Keratinocyte (primary cell): Measurements from ENCODE around the gene GNA15. TPM values are rescaled to one million over a fixed set of nuclear protein-coding genes. Genes with fewer than 3 reads are reported as not detected.
"Not testable (repeated sequence)": the region's sequence is repeated elsewhere in the genome, so short reads cannot be mapped to it uniquely, and the experiment has no call there.

Experiments used
- DNase-seq: peaks from one replicate; pipeline ENCODE4 v3.0.0-alpha.2; 2011; ENCODE audit warnings: low read depth, missing footprints, low spot score
- FAIRE-seq: peaks from 2 replicates; lab custom pipeline; 2011; peaks lifted over from hg19 to GRCh38; lab: Jason Lieb, UNC
- H2AFZ ChIP-seq: 2 replicates; pipeline ENCODE4 v1.6.0; 2012; ENCODE audit warnings: low read length, control low read depth, inconsistent platforms; ENCODE audit not compliant: control insufficient read depth
- H3K27ac ChIP-seq: 2 replicates; pipeline ENCODE4 v1.5.1; 2011; ENCODE audit warnings: low read length; ENCODE audit not compliant: control insufficient read depth, insufficient read depth
- H3K27me3 ChIP-seq: 3 replicates; pipeline ENCODE4 v1.6.0; 2011; ENCODE audit warnings: low read length; ENCODE audit not compliant: control insufficient read depth, insufficient read depth; ENCODE audit errors: extremely low read depth
- H3K36me3 ChIP-seq, 2 experiments: 2 replicates in 1 of 2; 3 replicates in 1 of 2; pipeline ENCODE4 v1.5.1; 2011; ENCODE audit warnings: low read length in 2 of 2, mild to moderate bottlenecking in 1 of 2; ENCODE audit not compliant: control insufficient read depth in 2 of 2, insufficient read depth in 2 of 2; ENCODE audit errors: extremely low read depth in 1 of 2
- H3K4me1 ChIP-seq: 3 replicates; pipeline ENCODE4 v1.5.1; 2011; ENCODE audit warnings: low read length; ENCODE audit not compliant: control insufficient read depth, insufficient read depth; ENCODE audit errors: extremely low read depth
- H3K4me2 ChIP-seq: 3 replicates; pipeline ENCODE4 v1.6.0; 2011; ENCODE audit warnings: low read depth, low read length; ENCODE audit not compliant: control insufficient read depth, insufficient read depth; ENCODE audit errors: extremely low read depth
- H3K4me3 ChIP-seq, 3 experiments: fragments of 200-600 bp in 1 of 3; sonication (generic) in 1 of 3; 2 replicates in 2 of 3; 3 replicates in 1 of 3; pipeline ENCODE4 v1.5.1; 2011 to 2016; ENCODE audit warnings: low read length in 3 of 3, mild to moderate bottlenecking in 3 of 3, control low read depth in 2 of 3, inconsistent platforms in 1 of 3, low read depth in 1 of 3, mixed read lengths in 1 of 3, mixed run types in 1 of 3, moderate library complexity in 1 of 3; ENCODE audit not compliant: control insufficient read depth in 2 of 3, insufficient read depth in 2 of 3; ENCODE audit errors: extremely low read depth in 1 of 3
- H3K79me2 ChIP-seq: 2 replicates; pipeline ENCODE4 v1.6.0; 2012; ENCODE audit warnings: low read length; ENCODE audit not compliant: control insufficient read depth, insufficient read depth
- H3K9ac ChIP-seq: 3 replicates; pipeline ENCODE4 v1.6.0; 2011; ENCODE audit warnings: low read length; ENCODE audit not compliant: control insufficient read depth, insufficient read depth; ENCODE audit errors: extremely low read depth
- H3K9me1 ChIP-seq: 3 replicates; pipeline ENCODE4 v1.6.0; 2011; ENCODE audit warnings: low read length; ENCODE audit not compliant: control insufficient read depth, insufficient read depth; ENCODE audit errors: extremely low read depth
- H3K9me3 ChIP-seq: 2 replicates; pipeline ENCODE4 v1.5.1; 2012; ENCODE audit warnings: low read depth, low read length; ENCODE audit not compliant: control insufficient read depth
- H4K20me1 ChIP-seq: 3 replicates; pipeline ENCODE4 v1.6.0; 2011; ENCODE audit warnings: low read length; ENCODE audit not compliant: control insufficient read depth, insufficient read depth; ENCODE audit errors: extremely low read depth
- CTCF ChIP-seq, 3 experiments: IDR thresholded peaks in 1 of 3; conservative IDR thresholded peaks in 1 of 3; optimal IDR thresholded peaks in 1 of 3; 2 replicates in 2 of 3; 3 replicates in 1 of 3; pipeline versions ENCODE3 to v1.5.1; 2011; ENCODE audit warnings: low read length in 3 of 3, mild to moderate bottlenecking in 3 of 3, moderate library complexity in 2 of 3, control low read depth in 1 of 3, inconsistent platforms in 1 of 3; ENCODE audit not compliant: insufficient read depth in 2 of 3; ENCODE audit errors: extremely low read depth in 1 of 3
- EZH2 ChIP-seq: IDR thresholded peaks from one replicate; pipeline ENCODE4 v1.6.1; 2012; ENCODE audit warnings: inconsistent platforms, mild to moderate bottlenecking, low read length, moderate library complexity
- dilution Hi-C: fragments of 300-500 bp; cut with MboI; formaldehyde crosslinking; loops from one replicate; pipeline ENCODE4 v1.7.0; 2020; ENCODE audit warnings: low sequenced_read_pairs; ENCODE audit not compliant: extremely low pct_ligation_motif_present
- polyA plus RNA-seq, 5 experiments: library from polyadenylated mRNA; depleted of rRNA in 3 of 5; stranded (reverse) in 3 of 5; stranded (forward) in 1 of 5; unstranded in 1 of 5; fragments of >200 nt; gene quantifications; 1 replicate in 1 of 5; 2 replicates in 3 of 5; 3 replicates in 1 of 5; pipeline versions ENCODE4 v1.2.1 to v1.2.3, GENCODE V29; 2011 to 2012; ENCODE audit warnings: missing spikeins in 2 of 5, low read depth in 1 of 5, low replicate concordance in 1 of 5

Gene GNA15
- polyA plus RNA-seq, 1 donor (not counting 4 experiments of a cell fraction or from before 2014, with no cell fraction given), result 60.0 TPM

GRCh38 chr19:3201911-3202310 lies 66.1 kb downstream of the GNA15 start:
- peaks cover 17 to 19% of the 10 kb centered on the region in 2 experiments for H3K36me3 ChIP-seq
- H3K4me2 ChIP-seq, result no peak overlapping the region
- H3K9me1 ChIP-seq, result no peaks in the 10 kb centered on the region
- H3K79me2 ChIP-seq, result no peaks in the 10 kb centered on the region
- H3K9me3 ChIP-seq, result no peaks in the 10 kb centered on the region
- FAIRE-seq (no peak), DNase-seq (no peak)
- dilution Hi-C loops, result no loop called here
- TF ChIP-seq CTCF (optimal IDR thresholded peaks at IDR 0.05 in 1 of 3, IDR thresholded peaks at IDR 0.05 in 1 of 3, conservative IDR thresholded peaks at IDR 0.05 in 1 of 3; ENCODE audit: extremely low read depth in 1 of 3, insufficient read depth in 2 of 3, low read length in 3 of 3) (no peak), EZH2 (no peak)
- no peaks in the 10 kb centered on the region for H3K4me1 ChIP-seq
- H3K27me3 ChIP-seq, result no peaks in the 10 kb centered on the region
- no peaks in the 10 kb centered on the region for H4K20me1 ChIP-seq
- H3K9ac ChIP-seq, result no peak overlapping the region
- H2AFZ ChIP-seq, result no peak overlapping the region
- H3K4me3 ChIP-seq, result no peak overlapping the region
- no peak overlapping the region for H3K27ac ChIP-seq

- no peak overlapping the region for H2AFZ ChIP-seq
- H3K9me3 ChIP-seq, result no peaks in the 10 kb centered on the region
- no peak overlapping the region for H3K4me3 ChIP-seq
- no peak overlapping the region for H3K27ac ChIP-seq
- no peak for FAIRE-seq
- DNase-seq, result no peak
- H4K20me1 ChIP-seq, result no peaks in the 10 kb centered on the region
- no peaks in the 10 kb centered on the region for H3K4me1 ChIP-seq
- H3K9ac ChIP-seq, result no peak overlapping the region
- dilution Hi-C loops, result no loop called here
- no peaks in the 10 kb centered on the region for H3K9me1 ChIP-seq
- H3K36me3 ChIP-seq, result peaks cover 21 to 22% of the 10 kb centered on the region in 2 experiments
- no peak overlapping the region for H3K4me2 ChIP-seq
- TF ChIP-seq EZH2 (no peak), CTCF (optimal IDR thresholded peaks at IDR 0.05 in 1 of 3, IDR thresholded peaks at IDR 0.05 in 1 of 3, conservative IDR thresholded peaks at IDR 0.05 in 1 of 3; ENCODE audit: extremely low read depth in 1 of 3, insufficient read depth in 2 of 3, low read length in 3 of 3) (no peak)
- no peaks in the 10 kb centered on the region for H3K79me2 ChIP-seq
- no peaks in the 10 kb centered on the region for H3K27me3 ChIP-seq
Observed at GRCh38 chr19:3202346-3202745, 66.5 kb downstream of the GNA15 start.

GRCh38 chr19:3202895-3203294 lies 67.1 kb downstream of the GNA15 start:
- DNase-seq, H2AFZ ChIP-seq, H3K27ac ChIP-seq, H3K9me3 ChIP-seq, H3K9me1 ChIP-seq, H4K20me1 ChIP-seq, FAIRE-seq, H3K4me2 ChIP-seq, dilution Hi-C loops, H3K4me1 ChIP-seq, H3K9ac ChIP-seq, H3K79me2 ChIP-seq, H3K27me3 ChIP-seq, H3K4me3 ChIP-seq: not testable (repeated sequence)
- peaks cover 22% of the 10 kb centered on the region in 2 experiments for H3K36me3 ChIP-seq
